ENCODE measurements around the gene NPAS2.

DNA sequence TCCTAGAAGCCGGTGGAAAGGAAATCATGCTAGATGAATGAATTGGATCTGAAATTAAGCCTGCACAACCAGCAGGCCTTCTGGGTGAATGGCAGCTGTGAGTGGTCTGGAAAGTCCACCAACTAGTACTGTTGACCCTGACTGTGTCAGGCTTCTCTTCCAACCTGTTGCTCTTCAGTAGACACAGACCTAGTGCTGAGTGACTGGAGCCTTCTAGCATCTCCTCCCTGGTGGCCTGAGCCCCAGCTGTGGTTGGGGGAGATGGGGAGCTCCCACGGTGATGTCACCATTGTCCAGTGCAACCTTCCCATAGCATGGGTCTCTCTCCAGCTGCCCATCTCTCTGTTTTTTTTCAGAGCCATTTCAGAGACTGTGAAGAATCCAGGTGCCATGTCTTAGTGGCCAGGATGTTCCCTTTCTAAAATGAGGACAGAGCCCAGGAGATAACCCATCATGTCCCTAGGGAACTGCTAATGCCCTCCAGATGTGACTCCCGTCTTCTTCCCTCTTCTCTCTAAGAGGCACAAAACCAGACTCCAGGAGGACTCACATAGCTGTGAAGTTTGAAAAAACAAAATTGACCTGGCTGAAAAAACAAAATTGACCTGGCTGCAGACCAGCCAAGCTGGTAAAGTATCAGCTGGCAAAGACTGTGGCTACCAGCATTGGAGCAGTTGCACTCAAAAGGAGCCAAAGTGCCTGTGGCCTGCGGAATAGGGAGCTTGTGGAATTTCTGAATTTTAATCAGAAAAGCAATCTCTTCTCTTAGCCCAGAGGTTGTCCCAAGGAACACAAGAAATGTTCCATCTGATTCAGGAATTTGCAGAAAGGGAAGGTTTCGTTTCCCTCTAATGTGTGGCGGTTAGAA is 114.8 kb downstream of the NPAS2 start:
- TF ChIP-seq CTCF (IDR thresholded peaks at IDR 0.05) = no peak
- TF ChIP-seq POLR2A (IDR thresholded peaks at IDR 0.05) = no peak
- no peak for TF ChIP-seq EP300 (IDR thresholded peaks at IDR 0.05)

Measured in tibial nerve (tissue), 4 donors.